HG03354 (cell line): ENCODE results near the gene FOXL2NB.
A peak's percentile ranks its signal among the peaks of the same experiment; 100 is the strongest.

Source experiments
- ATAC-seq: cut with Tn5 transposase; IDR thresholded peaks from one replicate; pipeline ENCODE4 v1.9.1; 2021; ENCODE audit warnings: mild to moderate bottlenecking; ENCODE audit not compliant: unreplicated experiment, poor library complexity, severe bottlenecking

The FOXL2NB gene

DNA sequence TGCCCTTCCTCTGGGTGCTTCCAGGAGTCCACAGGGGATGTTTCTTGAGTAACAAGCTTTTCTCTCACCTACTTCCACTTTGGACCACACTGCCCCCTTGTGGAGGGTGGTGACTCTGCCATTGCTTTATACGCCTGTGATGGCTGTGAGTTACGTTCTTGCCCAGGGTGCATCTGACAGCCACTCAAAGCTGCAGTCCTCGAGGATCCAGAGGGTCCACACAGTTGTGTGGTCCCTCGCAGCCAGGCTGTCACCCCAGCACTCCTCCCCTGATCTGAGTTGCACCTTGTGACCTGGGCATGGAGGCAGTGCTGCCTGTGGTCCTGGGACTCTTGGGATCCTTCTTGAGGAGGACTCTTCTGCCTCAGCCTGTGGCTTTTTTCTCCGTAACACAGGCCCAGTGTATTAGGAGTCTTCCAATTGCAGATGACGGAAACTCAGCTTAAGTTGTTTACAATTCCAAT, 23.5 kb upstream of the FOXL2NB start:
- peak; percentile 89 for ATAC-seq

DNA sequence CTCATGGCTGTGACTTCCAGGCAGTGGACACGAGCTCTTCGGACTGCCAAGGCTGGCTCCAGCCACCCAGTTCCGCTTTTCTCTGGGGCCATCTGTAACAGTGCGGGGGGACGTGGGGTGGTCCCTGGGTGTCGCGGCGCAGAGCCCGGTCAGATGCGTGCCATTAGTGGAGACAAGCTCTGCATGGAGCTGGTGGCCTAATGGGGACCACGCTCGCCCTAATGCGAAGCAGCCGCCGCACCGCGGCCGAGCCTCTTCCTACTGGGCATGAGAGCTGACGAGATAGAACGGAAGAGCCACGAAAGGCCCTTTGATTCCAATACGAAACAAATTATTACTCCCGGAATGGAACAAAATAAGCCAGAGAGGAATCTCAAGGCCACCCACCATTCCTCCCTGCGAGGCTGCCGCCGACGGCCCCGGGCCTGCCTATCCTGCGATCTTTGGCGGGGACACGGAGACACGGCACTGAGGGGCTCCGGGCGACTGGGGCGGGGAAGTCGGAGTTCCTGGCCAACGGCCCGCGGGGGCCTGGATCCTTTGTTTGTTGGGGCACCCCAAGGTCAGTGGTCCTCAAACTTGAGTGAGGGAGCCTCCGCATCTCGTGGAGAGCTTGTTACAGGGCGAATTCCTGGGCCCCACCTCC, 18.2 kb upstream of the FOXL2NB start:
- no peak for ATAC-seq

DNA sequence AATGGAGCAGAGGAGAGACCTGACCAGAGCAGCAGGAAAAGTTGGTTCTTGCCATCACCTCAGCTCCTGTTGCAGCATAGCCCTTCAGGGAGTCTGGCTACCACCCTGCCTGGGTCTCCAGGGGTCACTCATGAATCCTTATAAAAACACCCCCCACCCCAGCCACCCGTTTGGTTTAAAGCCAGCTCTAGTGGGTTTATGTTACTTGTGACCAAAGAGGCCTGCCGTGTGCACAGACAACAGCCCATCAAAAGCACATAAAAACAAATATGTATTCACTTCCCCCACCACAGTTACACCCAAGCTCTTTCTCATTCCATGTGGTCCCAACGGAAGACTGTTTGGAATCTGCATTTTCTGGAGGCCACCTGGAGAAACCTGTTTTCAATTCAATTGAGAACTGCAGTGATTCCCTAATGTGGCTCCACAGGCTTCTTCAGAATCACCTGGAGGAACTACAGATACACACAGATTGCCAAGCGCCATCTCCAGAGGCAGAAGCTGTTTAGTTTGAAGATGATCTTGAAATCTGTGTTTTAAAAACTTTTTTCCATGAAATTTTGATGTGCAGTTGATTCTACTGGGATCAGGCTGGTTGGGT, 13.8 kb upstream of the FOXL2NB start:
- no peak for ATAC-seq

DNA sequence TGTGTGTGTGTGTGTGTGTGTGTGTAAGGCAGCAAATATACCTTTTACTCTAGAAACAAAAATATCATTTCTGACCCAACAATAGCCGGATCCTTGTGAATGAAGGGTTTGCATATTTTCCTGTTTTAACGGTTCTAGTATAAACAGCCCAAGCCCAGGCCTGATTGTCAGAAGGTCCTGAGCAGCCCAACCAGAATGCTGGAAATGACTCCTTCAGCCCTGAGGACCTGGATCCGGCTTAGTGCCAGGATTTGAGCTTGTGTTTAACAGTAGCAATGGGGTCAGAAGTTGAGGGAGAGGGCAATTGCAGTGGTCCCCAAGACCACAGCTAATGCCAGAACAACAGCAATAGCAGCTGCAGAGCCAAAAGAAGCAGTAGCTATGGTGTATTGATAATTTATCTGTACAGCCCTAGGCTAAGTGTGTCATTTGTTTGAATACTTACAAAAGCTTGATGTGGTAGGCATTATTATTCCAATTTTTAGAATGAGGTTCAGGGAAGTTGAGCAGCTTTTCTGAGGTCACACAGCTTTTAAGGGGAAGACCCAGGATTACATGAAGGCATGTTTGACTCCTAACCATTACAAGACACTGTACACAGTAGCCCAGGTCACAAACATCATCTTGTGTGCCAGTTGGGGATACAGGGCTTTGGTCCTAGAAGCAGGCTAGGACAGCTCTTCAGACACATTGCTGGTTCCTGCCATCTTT, 12.9 kb upstream of the FOXL2NB start:
- ATAC-seq, result no peak

DNA sequence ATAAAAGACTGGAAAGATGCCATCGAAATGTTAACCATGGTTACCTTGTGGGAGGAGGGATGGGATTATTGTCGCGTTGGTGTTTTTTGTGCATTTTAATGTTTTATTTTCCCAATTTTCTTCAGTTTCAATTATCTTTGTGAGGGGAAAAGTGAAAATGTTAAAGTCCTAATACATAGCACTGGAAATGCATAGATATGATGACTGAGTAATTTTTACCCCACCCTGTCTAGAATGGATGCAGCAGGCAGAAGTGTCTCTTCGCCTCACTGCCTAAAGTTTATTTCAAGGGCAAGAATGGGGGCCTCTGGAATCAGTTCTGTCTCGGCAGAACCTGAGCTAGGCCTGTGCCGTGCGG, 11.5 kb upstream of the FOXL2NB start:
- ATAC-seq, result no peak

DNA sequence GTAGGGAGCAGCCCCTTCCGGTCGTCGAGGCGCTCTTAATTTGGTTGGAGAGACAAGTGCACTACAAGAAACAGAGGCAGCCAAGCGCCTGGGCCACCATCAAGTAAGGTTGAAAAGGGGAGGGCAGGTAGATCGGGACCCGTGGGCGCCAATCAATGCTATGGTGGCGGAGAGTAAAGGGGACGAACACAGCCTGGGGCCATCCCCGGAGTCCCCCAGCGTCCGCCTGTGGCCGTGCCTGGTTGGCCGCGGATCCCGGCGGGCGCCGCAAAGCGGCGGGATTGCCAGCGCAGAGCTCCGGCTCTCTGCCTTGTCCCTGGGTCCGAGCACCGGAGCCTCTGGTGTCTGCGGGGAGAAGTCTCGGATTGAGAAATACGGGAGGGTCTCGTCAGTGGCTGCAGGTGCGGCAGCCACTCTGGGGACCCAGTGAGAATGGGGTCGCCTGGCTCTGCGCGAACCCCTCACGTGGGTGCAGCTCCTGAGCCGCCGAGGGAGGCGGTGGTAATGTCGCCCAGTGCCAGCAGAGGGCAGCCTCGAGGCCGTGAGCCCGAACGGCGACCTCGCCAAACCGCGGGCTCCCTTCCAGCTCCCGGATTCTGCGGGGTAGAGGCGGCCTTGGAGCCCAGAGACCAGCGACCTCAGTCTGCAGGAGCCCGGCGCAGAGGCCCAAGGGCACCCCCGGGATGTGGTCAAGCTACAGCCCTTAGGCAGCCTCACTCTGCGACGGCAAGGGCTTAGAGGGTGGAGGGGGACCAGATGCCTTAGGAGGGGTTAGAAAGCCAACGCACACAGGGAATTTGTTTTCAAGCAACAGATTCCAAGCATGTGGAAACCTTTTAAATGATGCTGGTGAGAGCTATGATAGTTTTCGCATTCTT, 10.9 kb upstream of the FOXL2NB start:
- ATAC-seq, result peak; percentile 79

DNA sequence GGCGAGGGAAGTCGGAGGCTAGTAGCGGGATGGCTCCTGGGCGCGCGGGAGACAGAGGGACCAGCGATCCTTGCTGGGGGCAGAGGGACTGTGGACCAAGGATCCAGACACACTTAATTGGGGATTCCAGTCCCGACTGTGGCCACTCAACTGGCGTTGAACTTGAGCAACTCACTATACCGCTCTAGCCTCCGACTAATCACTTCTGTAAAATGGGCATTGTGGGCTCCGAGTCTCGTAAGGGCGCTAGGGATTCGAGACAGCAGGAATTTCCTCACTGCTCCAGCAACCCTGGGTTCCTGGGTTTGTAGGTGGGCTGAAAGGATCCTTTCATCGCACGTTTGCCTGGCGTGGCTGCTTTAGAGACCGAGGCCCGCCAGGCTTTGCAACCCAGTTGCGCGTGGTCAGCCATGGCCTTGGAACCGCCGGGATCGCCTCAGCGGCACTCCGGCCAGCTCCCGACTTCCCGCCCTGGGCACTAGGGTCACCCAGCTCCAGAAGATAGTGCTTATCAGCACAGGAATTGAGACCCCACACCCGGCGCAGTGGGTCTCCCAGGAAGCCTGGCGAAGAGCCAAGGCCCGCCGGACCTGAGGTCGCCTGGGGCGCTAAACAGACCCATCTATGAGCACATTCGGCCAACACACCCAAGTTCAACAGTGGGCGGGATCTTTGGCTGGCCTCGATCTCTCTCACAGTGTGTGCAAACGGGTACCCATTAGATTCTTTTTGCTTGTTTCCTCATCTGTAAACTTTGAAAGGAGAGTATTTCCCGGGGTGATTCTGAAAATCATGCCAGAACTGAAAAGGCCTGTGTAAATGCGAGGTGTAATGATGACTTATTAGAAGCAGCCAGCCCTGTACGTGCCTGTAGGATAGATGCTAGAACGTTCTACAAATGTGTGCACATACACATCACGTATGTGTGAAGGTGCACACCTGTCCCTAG, 10.0 kb upstream of the FOXL2NB start:
- ATAC-seq, result no peak

DNA sequence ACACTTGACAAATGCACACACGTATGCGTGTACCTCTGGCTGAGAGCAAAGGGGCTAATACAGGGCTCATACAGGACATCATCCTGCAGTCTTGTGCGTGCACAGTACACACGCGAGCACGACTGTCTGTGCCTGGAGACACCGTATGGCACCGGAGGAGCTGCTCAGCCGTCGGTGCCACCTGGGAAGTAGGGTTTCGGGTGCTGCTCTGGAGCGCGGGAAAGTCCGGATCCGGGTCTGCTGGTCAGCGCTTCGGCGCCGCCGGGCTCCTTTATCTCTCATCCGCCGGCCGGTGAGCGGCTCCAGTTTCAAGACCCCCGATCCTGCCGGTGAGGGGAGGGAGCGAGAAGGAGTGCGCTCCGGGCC, 9.3 kb upstream of the FOXL2NB start:
- ATAC-seq, result no peak

DNA sequence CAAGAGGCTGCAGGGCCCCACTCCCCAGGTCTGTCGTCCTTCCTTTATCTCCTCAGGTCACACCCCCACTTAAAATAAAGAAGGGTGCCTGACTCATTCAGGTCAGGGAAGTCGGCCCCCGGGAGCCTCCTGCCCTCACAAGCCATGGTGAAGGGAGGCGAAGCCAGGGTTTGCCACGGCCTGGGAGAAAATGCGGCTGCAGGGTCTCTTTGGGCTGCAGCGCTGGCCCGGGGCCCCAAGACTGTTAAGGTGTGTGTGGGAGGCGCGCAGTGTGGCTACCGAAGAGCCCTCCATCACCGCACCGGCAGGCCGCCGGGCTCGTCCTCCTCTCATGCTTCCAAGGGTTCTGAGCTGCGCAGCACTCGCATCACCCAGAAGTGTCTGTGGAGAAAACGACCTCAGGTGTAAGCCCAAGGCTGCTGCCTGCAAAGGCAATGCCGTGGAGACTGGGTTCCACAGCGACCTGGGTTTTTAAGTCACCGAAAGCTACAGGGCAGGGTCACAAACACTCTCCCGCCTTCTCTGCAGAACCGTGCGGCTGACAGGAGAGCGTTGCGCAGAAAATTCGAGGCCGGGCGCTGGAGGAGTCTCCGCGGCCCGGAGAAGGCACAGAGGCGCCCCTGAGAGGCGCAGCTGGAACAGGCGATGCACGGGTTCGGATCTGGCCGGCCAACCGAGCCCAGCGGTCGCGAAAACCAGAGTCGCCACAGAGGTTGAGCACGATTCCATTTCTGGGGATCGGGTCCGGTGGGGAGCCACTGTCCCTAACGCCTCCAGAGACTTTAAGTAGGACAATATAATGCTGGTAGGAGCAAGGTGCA, 8.8 kb upstream of the FOXL2NB start:
- ATAC-seq, result no peak

DNA sequence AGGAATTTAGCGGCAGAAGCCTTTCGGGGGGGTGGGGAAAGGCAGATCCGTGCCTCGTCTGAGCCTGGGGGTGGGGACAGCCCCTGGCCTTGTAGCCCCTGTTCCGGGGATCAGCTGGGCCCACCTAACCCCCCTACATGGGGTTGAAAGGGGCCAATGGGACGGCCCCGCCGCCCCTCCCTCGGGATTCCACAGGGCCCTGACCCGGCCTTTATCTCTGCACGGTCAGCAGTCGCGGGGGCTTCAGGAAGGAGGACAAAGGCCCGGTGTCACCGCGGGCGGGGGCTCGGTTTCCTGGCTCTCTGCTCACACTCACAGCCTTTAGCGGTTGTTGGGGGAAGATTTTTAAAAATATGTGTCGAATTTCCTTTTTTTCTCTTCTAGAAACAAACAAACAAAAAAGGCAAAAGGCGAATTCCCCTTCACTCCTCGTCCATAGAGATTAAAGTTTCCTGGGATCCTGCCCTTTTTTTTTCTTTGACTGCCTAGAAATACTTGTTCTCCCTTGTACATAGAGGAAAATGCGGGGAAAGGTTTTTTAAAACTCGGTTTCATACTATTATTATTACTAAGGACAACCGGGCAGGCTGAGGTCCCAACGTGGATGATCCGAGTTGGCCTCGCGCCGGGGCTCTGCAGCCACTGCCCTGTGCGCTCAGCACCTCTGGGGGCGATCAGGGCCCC, 8.0 kb upstream of the FOXL2NB start:
- no peak for ATAC-seq

DNA sequence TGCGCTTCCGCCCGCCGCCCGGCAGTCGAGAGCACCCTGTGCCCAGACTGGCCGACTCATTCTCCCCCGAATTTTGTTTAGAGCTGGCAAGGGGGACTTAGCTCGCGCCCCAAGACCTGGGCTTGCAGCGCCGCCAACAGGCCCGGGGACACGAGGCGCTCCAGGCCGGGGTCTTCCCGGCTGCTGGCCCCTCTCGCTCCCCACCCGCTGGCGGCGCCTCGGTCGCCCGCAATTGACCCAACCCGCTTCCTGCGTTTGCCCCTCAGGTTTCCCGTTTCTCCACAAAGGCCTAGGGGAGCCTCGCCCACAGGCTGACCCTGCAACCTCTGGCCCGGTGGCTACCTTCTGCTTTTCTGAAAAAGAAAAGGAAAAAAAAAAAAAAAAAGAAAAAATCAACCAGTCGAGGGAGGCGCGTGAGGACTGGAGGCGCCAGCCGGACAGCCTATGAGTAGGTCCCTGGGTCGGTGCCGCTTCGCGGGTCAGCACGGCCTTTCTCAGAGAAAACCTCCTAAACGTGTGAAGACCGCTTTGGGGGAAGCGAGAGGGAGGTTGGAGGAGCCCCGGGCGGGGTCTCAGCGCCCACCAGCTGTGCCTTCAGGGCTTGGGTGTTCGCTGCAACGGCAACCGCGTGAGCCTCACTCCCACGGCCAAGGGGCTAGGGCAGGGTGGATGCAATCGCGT, 7.3 kb upstream of the FOXL2NB start:
- ATAC-seq, result no peak

DNA sequence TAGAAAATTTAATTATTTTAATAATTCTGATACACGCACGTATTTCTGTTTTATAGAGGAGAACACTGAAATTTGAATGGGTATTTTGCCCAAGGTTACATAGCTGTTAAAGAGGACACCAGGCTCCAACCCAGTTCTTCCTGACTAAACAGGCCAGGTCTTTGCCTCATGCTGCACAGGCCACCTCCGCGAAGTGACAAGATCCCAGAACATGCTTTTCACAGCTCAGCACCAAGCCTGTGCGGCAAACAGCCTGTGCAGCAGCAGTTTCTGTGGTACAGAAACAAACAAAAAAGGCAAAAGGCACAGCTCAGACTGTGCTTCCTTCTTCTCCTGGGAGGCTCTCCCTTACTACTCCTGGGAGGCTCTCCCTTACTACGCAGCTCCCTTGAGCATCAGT, 6.6 kb upstream of the FOXL2NB start:
- no peak for ATAC-seq

DNA sequence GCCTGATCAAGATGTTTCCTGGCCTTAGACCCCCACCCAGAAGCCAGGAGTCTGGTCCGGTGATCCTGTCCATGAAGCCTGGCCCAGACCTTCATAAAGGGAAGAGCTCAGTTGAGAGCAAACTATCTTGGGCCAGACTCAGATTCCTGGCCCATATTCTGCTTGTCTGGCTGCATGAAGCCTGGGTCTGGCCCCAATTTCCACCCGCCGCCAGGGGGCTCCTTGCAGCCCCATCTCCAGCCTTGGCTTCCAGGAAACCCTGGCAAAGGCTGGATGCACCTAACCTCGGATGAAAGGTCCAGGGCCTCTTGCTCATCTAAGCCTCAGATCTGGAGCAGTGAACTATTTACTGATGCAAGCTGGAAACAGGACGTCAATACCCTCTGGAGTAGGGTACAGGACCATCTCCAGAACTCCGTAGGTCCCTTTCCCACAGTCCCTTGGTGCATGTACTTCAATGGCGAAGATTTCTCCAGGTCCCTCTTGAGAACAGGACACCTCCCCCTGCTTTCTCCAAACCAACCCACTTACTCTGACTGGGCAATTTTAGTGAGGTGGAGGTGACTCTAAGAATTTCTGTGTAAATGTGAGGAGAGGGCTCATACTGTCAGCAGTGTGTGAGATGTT, 5.6 kb upstream of the FOXL2NB start:
- no peak for ATAC-seq

DNA sequence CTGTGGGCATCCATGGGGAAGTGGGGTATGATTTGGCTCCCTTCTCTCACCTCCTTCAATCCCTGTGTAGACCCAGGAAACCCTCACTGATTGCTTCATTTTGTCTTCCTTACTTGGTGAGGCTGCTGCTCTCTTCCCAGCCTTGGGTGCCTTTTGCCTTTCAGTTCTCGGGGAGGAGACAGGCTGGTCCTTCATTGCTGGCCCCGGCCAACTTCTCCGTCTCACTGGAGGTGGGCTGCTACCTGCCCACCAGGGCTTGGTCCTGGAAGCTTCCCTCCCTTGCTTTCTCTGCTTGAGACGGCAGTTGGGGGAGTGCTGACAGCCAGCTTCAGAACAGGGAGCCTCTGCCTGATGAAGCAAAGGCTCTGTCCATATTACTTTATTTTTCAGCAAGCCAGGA, 4.7 kb upstream of the FOXL2NB start:
- no peak for ATAC-seq

DNA sequence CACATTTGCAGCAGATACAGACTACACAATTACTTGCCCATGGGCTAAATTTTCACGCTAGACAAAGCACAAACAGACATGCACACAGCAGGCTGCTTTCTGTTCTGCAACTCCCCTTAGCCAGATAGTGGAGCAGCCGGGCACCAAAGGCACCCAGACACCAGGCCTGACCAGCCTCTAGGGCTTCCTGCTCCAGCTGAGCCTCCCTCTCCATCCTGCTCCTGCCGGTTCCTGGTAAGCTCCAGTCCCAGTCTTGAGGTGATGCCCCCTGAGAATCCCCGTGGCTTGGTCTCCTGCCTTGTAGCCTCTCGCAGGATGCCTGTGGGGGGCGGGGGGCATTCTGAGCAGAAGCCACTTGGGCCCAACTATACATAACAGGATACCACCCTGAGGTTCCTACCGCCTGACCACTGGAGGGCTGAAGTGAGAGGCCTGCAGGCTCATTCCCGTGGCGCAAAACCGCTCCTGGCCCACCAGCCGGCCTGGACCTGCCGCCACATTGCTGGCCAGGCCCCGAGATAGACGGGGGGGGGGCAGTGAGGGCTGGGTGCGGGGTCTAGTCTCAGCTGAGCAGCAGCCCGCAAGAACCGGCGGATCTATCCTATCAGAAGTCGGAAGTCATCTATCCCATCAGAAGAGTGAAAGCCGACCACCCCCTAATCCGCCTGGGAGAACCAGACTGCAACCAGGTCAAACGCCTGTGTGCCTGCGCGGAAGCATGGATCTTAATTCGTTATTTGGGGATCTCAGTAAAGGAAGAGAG, 4.0 kb upstream of the FOXL2NB start:
- no peak for ATAC-seq
